ENCODE results near the gene ADARB1.

The ADARB1 gene

DNA sequence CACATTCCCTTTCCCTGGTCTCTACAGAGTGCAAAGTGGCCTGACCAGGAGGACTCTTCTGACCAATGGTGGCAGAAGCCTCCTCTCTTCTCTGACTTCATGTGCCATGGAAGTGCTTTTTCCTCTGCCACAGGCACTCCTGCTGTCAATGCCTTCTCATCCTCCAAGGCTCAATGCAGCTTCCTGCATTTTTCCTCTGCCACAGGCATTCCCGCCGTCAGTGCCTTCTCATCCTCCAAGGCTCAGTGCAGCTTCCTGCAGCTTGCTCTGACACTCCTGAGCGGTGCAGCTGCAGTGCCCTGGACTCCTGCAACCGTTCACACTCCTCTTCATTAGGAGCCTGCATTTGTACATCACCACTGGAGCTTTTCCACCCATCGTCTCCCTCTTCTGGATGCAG, 4.7 kb upstream of the ADARB1 start:
- in situ Hi-C loops (cut with MboI; ENCODE audit: low sequenced_read_pairs, unreplicated experiment) = no loop called here
- no peak for DNase-seq (ENCODE audit: low spot score)
- TF ChIP-seq, protein P1, sequence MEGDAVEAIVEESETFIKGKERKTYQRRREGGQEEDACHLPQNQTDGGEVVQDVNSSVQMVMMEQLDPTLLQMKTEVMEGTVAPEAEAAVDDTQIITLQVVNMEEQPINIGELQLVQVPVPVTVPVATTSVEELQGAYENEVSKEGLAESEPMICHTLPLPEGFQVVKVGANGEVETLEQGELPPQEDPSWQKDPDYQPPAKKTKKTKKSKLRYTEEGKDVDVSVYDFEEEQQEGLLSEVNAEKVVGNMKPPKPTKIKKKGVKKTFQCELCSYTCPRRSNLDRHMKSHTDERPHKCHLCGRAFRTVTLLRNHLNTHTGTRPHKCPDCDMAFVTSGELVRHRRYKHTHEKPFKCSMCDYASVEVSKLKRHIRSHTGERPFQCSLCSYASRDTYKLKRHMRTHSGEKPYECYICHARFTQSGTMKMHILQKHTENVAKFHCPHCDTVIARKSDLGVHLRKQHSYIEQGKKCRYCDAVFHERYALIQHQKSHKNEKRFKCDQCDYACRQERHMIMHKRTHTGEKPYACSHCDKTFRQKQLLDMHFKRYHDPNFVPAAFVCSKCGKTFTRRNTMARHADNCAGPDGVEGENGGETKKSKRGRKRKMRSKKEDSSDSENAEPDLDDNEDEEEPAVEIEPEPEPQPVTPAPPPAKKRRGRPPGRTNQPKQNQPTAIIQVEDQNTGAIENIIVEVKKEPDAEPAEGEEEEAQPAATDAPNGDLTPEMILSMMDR (IDR thresholded peaks at IDR 0.05; ENCODE audit: borderline replicate concordance, control extremely low read depth, extremely low read depth, insufficient read depth, missing control alignments) = no peak

- DNase-seq (ENCODE audit: low spot score) = no peak
- in situ Hi-C loops (cut with MboI; ENCODE audit: low sequenced_read_pairs, unreplicated experiment) = no loop called here
- TF ChIP-seq, protein P1 (IDR thresholded peaks at IDR 0.05; ENCODE audit: borderline replicate concordance, control extremely low read depth, extremely low read depth, insufficient read depth, missing control alignments) = no peak
Measured at GRCh38 chr21:45071078-45071873, 3.1 kb upstream of the ADARB1 start.

DNA sequence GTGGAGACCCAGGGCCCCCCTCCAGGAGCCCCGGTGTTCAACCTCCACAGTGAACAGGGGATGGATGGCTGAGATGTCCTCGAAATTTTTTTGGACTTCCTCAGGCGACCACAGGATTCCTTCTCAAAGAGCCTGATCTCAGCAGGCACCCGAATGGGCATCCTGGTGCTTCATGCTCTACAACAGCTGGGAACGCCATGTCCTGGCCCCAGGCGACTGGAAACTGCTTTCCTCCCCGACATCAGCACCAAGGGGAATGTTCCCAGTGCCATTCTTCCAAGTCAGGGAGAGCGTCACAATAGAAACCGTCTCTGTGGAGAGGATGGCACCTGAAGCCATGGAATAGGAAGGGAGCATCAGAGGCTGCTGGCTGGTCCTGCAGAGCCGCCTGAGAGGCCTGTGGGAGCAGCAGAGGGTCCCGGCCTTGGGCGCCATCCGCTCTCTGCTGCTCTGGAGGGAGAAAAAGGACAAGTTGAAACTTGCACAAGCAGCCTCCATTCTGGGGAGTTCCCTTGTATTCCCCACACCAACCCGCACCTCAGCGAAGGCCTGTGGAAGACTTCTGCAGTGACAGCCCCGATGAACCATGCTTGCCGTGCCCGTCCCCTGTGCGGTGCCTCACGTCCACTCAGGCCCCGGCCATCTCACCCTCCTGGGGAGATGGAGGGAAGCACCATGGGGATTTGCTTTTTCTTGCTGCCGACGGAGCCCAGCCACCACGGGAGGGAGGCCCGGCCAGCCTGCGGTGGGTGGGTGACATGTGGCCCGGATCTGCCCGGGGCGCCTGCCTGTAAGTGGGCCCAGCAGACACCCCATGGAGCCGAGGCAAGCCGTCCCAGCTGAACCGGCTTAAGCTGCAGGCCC, 2.3 kb upstream of the ADARB1 start:
- TF ChIP-seq, protein P1 (IDR thresholded peaks at IDR 0.05; ENCODE audit: borderline replicate concordance, control extremely low read depth, extremely low read depth, insufficient read depth, missing control alignments) = no peak
- DNase-seq (ENCODE audit: low spot score) = no peak
- in situ Hi-C loops (cut with MboI; ENCODE audit: low sequenced_read_pairs, unreplicated experiment) = no loop called here

GRCh38 chr21:45072738-45073300, 1.6 kb upstream of the ADARB1 start:
- TF ChIP-seq, protein P1 (IDR thresholded peaks at IDR 0.05; ENCODE audit: borderline replicate concordance, control extremely low read depth, extremely low read depth, insufficient read depth, missing control alignments) = no peak
- in situ Hi-C loops (cut with MboI; ENCODE audit: low sequenced_read_pairs, unreplicated experiment) = no loop called here
- DNase-seq (ENCODE audit: low spot score) = no peak

DNA sequence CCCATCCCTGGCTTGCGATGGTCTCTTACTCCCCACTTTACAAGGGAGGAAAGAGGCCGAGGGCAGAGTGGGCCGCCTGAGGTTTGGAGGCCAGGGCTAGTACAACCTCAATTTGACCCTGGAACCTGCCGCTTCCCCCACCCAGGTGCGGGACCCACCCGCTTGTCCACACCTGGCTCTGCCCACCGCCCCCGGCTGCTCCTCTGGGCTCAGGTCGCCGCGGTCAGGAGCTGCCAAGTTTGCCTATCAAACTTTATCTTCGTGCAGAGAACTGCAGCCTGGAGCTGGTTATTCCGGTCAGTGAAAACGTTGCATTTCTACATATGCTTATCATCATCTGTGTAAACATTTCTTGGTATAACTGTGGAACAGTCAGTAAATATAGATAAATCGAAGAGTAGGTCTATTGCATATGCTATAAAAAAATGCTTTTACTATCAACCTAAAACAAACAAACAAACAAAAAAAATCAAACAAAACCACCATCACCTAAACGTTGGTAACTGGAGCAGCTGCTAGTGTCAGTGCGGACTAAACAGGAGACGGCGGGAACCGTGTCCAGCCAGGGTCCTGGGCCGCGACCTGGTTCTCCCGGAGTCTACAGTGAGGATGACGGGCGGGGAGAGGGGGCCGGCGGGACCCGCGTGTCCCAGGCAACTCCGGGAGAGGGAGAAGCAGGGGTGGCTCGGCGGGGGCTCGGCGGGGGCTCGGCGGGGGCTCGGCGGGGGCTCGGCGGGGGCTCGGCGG, 906 bp upstream of the ADARB1 start:
- DNase-seq (ENCODE audit: low spot score) = peak; percentile 64
- in situ Hi-C loops (cut with MboI; ENCODE audit: low sequenced_read_pairs, unreplicated experiment) = no loop called here
- TF ChIP-seq, protein P1 (IDR thresholded peaks at IDR 0.05; ENCODE audit: borderline replicate concordance, control extremely low read depth, extremely low read depth, insufficient read depth, missing control alignments) = no peak
